MM.1S (cell line): ENCODE data around the gene TBL1XR1.

Source experiments
- CTCF ChIP-seq: fragments of 300-600 bp; sonication (generic); IDR thresholded peaks from 2 replicates; pipeline ENCODE4 v1.5.1; 2016; ENCODE audit warnings: antibody characterized with exemption, low read length, mixed read lengths
- EZH2 ChIP-seq: fragments of 300-600 bp; sonication (generic); optimal IDR thresholded peaks from 2 replicates; pipeline ENCODE3; 2017; ENCODE audit warnings: low read depth, mild to moderate bottlenecking, antibody characterized with exemption, low read length, mixed read lengths
- EZH2phosphoT487 ChIP-seq: fragments of 300-600 bp; sonication (generic); IDR thresholded peaks from 2 replicates; pipeline ENCODE4 v1.6.1; 2018; ENCODE audit warnings: antibody characterized with exemption, low read length

GRCh38 chr3:177193688-177194268, 3.5 kb downstream of the TBL1XR1 start:
- TF ChIP-seq CTCF = no peak
- no peak for TF ChIP-seq EZH2
- TF ChIP-seq EZH2phosphoT487 = no peak
